Measurements from ENCODE around the gene WIZ. TPM values are rescaled to one million over a fixed set of nuclear protein-coding genes. Genes with fewer than 3 reads are reported as not detected.

The WIZ gene
- total RNA-seq, 1 donor from 2014 or later: 90.4 TPM

GRCh38 chr19:15401397-15401710 is 48.4 kb downstream of the WIZ start:
- no peak for TF ChIP-seq CTCF (IDR thresholded peaks at IDR 0.05)
- DNase-seq (ENCODE audit: low spot score in 2 of 2): no peak
- Histone ChIP-seq H3K4me1 (peaks cover 3 to 26% of the 10 kb centered on the region in 2 donors), H3K36me3 (peaks cover 54 to 70% of the 10 kb centered on the region in 2 donors), H3K4me3 (no peak overlapping the region), H3K9me3 (no peaks in the 10 kb centered on the region), H3K27me3 (no peaks in the 10 kb centered on the region), H3K27ac (no peak overlapping the region)
- intact Hi-C loops (cut with DNase I): no loop called here

GRCh38 chr19:15400521-15401396 is 49.0 kb downstream of the WIZ start:
- no peak overlapping the region for H3K27ac ChIP-seq
- H3K36me3 ChIP-seq: peaks cover 59 to 75% of the 10 kb centered on the region in 2 donors
- peaks cover 3 to 26% of the 10 kb centered on the region in 2 donors for H3K4me1 ChIP-seq
- DNase-seq (ENCODE audit: low spot score in 2 of 2): no peak
- intact Hi-C loops (cut with DNase I): no loop called here
- H3K9me3 ChIP-seq: no peaks in the 10 kb centered on the region
- H3K4me3 ChIP-seq: no peak overlapping the region
- H3K27me3 ChIP-seq: no peaks in the 10 kb centered on the region
- TF ChIP-seq CTCF (IDR thresholded peaks at IDR 0.05): no peak

- no peak for DNase-seq (ENCODE audit: low spot score in 2 of 2)
- no peak overlapping the region for H3K4me3 ChIP-seq
- no peak for TF ChIP-seq CTCF (IDR thresholded peaks at IDR 0.05)
- H3K36me3 ChIP-seq: peaks cover 66 to 75% of the 10 kb centered on the region in 2 donors
- no peaks in the 10 kb centered on the region for H3K9me3 ChIP-seq
- H3K27ac ChIP-seq: no peak overlapping the region
- H3K4me1 ChIP-seq: peaks cover 3 to 21% of the 10 kb centered on the region in 2 donors
- intact Hi-C loops (cut with DNase I): no loop called here
- H3K27me3 ChIP-seq: no peaks in the 10 kb centered on the region
Observed at GRCh38 chr19:15399635-15400034, 50.1 kb downstream of the WIZ start.

- Histone ChIP-seq H3K27ac (no peak overlapping the region), H3K36me3 (peaks cover 66 to 75% of the 10 kb centered on the region in 2 donors), H3K9me3 (no peaks in the 10 kb centered on the region), H3K27me3 (no peaks in the 10 kb centered on the region), H3K4me3 (no peak overlapping the region), H3K4me1 (peaks cover 3 to 19% of the 10 kb centered on the region in 2 donors)
- no peak for DNase-seq (ENCODE audit: low spot score in 2 of 2)
- intact Hi-C loops (cut with DNase I): no loop called here
- TF ChIP-seq CTCF (IDR thresholded peaks at IDR 0.05): no peak
Observed at GRCh38 chr19:15399234-15399515, 50.6 kb downstream of the WIZ start.

GRCh38 chr19:15398501-15399233 is 51.1 kb downstream of the WIZ start:
- H3K27ac ChIP-seq: no peak overlapping the region
- H3K36me3 ChIP-seq: peaks cover 66 to 78% of the 10 kb centered on the region in 2 donors
- DNase-seq (ENCODE audit: low spot score in 2 of 2): no peak
- no peaks in the 10 kb centered on the region for H3K27me3 ChIP-seq
- H3K9me3 ChIP-seq: no peaks in the 10 kb centered on the region
- peaks cover 3 to 15% of the 10 kb centered on the region in 2 donors for H3K4me1 ChIP-seq
- TF ChIP-seq CTCF (IDR thresholded peaks at IDR 0.05): no peak
- H3K4me3 ChIP-seq: no peak overlapping the region
- intact Hi-C loops (cut with DNase I): no loop called here
